Measurements from ENCODE around the gene RC3H2. TPM values are rescaled to one million over a fixed set of nuclear protein-coding genes. Genes with fewer than 3 reads are reported as not detected.
"Not testable (repeated sequence)": the region's sequence is repeated elsewhere in the genome, so short reads cannot be mapped to it uniquely, and the experiment has no call there.

RC3H2 gene
- total and polyA plus RNA-seq, 2 of the 13 experiments (the other 11 are each of a cell fraction or from before 2014, with no cell fraction given) = 21.0 to 36.4 TPM

DNA sequence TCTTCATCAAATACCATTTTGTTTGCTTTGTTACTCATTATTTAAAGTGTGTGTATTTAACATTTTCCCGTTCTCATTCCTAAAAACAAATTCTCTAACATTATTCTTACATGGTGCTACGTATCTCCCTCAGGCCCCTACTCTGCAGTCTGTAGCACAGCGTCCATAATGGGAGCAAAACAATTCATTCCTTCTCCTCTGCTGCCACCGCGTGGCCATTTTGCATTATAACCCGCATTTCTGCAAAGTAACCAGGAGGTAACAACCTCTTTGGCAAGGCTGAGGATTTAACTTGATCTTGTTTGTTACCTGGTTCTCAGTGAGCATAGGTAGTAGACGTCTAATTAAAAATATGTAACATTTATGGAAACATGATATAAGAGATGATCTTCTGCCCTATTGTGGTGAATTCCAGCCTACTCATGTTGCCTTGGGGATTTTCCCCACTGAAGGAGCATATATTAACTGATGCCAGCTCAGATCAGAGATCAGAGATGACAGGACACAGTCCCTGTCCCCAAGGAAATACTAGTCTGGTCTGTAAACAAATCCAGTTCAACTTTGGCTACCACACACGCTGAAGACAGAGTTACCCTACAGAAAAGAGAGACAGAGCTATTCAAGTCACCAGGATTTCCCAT lies 94.7 kb downstream of the RC3H2 start (continued):
- TF ChIP-seq, protein P1, sequence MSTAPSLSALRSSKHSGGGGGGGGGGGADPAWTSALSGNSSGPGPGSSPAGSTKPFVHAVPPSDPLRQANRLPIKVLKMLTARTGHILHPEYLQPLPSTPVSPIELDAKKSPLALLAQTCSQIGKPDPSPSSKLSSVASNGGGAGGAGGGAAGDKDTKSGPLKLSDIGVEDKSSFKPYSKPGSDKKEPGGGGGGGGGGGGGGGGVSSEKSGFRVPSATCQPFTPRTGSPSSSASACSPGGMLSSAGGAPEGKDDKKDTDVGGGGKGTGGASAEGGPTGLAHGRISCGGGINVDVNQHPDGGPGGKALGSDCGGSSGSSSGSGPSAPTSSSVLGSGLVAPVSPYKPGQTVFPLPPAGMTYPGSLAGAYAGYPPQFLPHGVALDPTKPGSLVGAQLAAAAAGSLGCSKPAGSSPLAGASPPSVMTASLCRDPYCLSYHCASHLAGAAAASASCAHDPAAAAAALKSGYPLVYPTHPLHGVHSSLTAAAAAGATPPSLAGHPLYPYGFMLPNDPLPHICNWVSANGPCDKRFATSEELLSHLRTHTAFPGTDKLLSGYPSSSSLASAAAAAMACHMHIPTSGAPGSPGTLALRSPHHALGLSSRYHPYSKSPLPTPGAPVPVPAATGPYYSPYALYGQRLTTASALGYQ (CRISPR knock-in tag; IDR thresholded peaks at IDR 0.05) = no peak
- TF ChIP-seq YY1 (IDR thresholded peaks at IDR 0.05; ENCODE audit: insufficient read depth, insufficient replicate concordance, low read depth, low read length) (peak; percentile 42), SMC3 (IDR thresholded peaks at IDR 0.05; ENCODE audit: low read length) (peak; percentile 86), KDM2A (CRISPR knock-in tag; IDR thresholded peaks at IDR 0.05; ENCODE audit: borderline replicate concordance, low read depth) (0 out of 2 replicates have a peak, but pooled peaks have one; percentile 32), TEAD3 (CRISPR knock-in tag; optimal IDR thresholded peaks at IDR 0.05; ENCODE audit: borderline replicate concordance) (peak; percentile 61), ZNF557 (CRISPR knock-in tag; IDR thresholded peaks at IDR 0.05) (no peak), STAG1 (CRISPR knock-in tag; IDR thresholded peaks at IDR 0.05) (peak; percentile 96)
- TF ChIP-seq, protein P2, sequence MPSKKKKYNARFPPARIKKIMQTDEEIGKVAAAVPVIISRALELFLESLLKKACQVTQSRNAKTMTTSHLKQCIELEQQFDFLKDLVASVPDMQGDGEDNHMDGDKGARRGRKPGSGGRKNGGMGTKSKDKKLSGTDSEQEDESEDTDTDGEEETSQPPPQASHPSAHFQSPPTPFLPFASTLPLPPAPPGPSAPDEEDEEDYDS (CRISPR knock-in tag; IDR thresholded peaks at IDR 0.05) = 0 out of 2 replicates have a peak, but pooled peaks have one; percentile 26
- TF ChIP-seq, protein P3, sequence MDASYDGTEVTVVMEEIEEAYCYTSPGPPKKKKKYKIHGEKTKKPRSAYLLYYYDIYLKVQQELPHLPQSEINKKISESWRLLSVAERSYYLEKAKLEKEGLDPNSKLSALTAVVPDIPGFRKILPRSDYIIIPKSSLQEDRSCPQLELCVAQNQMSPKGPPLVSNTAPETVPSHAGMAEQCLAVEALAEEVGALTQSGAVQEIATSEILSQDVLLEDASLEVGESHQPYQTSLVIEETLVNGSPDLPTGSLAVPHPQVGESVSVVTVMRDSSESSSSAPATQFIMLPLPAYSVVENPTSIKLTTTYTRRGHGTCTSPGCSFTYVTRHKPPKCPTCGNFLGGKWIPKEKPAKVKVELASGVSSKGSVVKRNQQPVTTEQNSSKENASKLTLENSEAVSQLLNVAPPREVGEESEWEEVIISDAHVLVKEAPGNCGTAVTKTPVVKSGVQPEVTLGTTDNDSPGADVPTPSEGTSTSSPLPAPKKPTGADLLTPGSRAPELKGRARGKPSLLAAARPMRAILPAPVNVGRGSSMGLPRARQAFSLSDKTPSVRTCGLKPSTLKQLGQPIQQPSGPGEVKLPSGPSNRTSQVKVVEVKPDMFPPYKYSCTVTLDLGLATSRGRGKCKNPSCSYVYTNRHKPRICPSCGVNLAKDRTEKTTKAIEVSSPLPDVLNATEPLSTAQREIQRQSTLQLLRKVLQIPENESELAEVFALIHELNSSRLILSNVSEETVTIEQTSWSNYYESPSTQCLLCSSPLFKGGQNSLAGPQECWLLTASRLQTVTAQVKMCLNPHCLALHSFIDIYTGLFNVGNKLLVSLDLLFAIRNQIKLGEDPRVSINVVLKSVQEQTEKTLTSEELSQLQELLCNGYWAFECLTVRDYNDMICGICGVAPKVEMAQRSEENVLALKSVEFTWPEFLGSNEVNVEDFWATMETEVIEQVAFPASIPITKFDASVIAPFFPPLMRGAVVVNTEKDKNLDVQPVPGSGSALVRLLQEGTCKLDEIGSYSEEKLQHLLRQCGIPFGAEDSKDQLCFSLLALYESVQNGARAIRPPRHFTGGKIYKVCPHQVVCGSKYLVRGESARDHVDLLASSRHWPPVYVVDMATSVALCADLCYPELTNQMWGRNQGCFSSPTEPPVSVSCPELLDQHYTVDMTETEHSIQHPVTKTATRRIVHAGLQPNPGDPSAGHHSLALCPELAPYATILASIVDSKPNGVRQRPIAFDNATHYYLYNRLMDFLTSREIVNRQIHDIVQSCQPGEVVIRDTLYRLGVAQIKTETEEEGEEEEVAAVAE (CRISPR knock-in tag; IDR thresholded peaks at IDR 0.05; ENCODE audit: borderline replicate concordance) = 0 out of 2 replicates have a peak, but pooled peaks have one; percentile 27
- TF ChIP-seq, protein P4, sequence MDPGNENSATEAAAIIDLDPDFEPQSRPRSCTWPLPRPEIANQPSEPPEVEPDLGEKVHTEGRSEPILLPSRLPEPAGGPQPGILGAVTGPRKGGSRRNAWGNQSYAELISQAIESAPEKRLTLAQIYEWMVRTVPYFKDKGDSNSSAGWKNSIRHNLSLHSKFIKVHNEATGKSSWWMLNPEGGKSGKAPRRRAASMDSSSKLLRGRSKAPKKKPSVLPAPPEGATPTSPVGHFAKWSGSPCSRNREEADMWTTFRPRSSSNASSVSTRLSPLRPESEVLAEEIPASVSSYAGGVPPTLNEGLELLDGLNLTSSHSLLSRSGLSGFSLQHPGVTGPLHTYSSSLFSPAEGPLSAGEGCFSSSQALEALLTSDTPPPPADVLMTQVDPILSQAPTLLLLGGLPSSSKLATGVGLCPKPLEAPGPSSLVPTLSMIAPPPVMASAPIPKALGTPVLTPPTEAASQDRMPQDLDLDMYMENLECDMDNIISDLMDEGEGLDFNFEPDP (CRISPR knock-in tag; conservative IDR thresholded peaks at IDR 0.05) = no peak

DNA sequence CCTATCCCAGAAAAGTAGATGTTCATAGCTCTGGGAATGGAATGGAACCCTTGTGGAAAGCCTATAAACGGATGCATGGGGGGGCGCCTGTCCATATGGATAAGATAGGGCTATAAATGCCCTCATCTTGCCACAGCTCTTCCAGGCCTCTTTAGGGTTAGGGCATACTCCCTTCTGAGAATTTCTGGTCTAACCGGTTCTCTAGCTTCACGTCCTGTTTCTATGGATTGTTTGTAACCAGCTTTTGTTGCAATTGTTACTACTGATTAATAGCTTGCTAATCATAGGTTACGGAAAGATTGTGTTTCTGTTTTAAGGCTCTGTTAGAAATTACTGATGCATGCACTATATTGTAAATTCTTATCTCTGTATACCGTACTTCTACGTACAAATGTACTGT lies 95.9 kb downstream of the RC3H2 start:
- BruUV-seq (replicated peaks); H2AFZ ChIP-seq (ENCODE audit: low read length); H3K27ac ChIP-seq (ENCODE audit: extremely low read length, insufficient read depth, low read length); FAIRE-seq; POLR2A ChIA-PET; H3K9me3 ChIP-seq (ENCODE audit: low read length); H3K79me2 ChIP-seq (ENCODE audit: insufficient read depth, low read length); H3K36me3 ChIP-seq (replicated peaks in 1 of 2; ENCODE audit: control insufficient read depth in 1 of 2, insufficient read depth in 2 of 2, low read length in 2 of 2); H3K9ac ChIP-seq (ENCODE audit: insufficient read depth, low read depth, low read length); H3K4me3 ChIP-seq (replicated peaks in 1 of 3; ENCODE audit: insufficient read depth in 1 of 3, low read depth in 2 of 3, low read length in 3 of 3); ATAC-seq; intact Hi-C loops (cut with micrococcal nuclease; ENCODE audit: unreplicated experiment); H4K20me1 ChIP-seq (ENCODE audit: insufficient read depth, low read length); H3K4me2 ChIP-seq (ENCODE audit: low read depth, low read length); DNase-seq (ENCODE audit: low spot score); H3K27me3 ChIP-seq (ENCODE audit: control insufficient read depth in 1 of 2, insufficient read depth in 2 of 2, low read length in 2 of 2): not testable (repeated sequence)
- peaks cover 19% of the 10 kb centered on the region for H3K4me1 ChIP-seq (ENCODE audit: insufficient read depth, low read length)
- 37% methylated on average over 7 of the region's 7 CpGs for WGBS (ENCODE audit: low lambda C conversion rate)
- CTCF ChIA-PET (ENCODE audit: low intra/inter-chr PET ratio, low total read pairs) = interaction anchor here (1.5 to 3.6 kb wide), 2 partner anchors 345 to 684 kb away, joined by 5 to 49 read pairs; no protein-coding TSS in a partner anchor
- in situ Hi-C loops (cut with HindIII; ENCODE audit: extremely low pct_ligation_motif_present, low pct_unique_long_range_greater_than_20kb) = loop anchor here (10.0 to 25.0 kb wide), 2 partner anchors 304 to 447 kb away; partner anchors contain the start of gene PTGS1
